Smooth muscle cell (in vitro differentiated cells): ENCODE measurements around the gene AP2M1. TPM values are rescaled to one million over a fixed set of nuclear protein-coding genes. Genes with fewer than 3 reads are reported as not detected.

ENCODE experiments used
- DNase-seq: peaks from one replicate; lab custom pipeline; 2025; ENCODE audit not compliant: unreplicated experiment; lab: John Stamatoyannopoulos, UW
- H2AFZ ChIP-seq: fragments of 200-600 bp; sonication (generic); 2 replicates; pipeline ENCODE4 v1.6.0; 2016; ENCODE audit warnings: antibody characterized with exemption, low read depth, mild to moderate bottlenecking
- H3F3A ChIP-seq: fragments of 200-600 bp; sonication (generic); 2 replicates; pipeline ENCODE4 v1.6.0; 2017; ENCODE audit warnings: antibody characterized with exemption, low read depth
- H3K27ac ChIP-seq: fragments of 200-600 bp; sonication (generic); 2 replicates; pipeline ENCODE4 v1.5.1; 2016; ENCODE audit warnings: low read depth, mild to moderate bottlenecking
- H3K27me3 ChIP-seq: fragments of 200-600 bp; sonication (generic); 2 replicates; pipeline ENCODE4 v1.6.1; 2016; ENCODE audit warnings: low read depth, mild to moderate bottlenecking
- H3K36me3 ChIP-seq: fragments of 200-600 bp; sonication (generic); 2 replicates; pipeline ENCODE4 v1.5.1; 2016; ENCODE audit warnings: low read depth
- H3K4me1 ChIP-seq: fragments of 200-600 bp; sonication (generic); 2 replicates; pipeline ENCODE4 v1.5.1; 2016; ENCODE audit warnings: low read depth
- H3K4me2 ChIP-seq: fragments of 200-600 bp; sonication (generic); 2 replicates; pipeline ENCODE4 v1.6.0; 2016; ENCODE audit warnings: mild to moderate bottlenecking
- H3K4me3 ChIP-seq: fragments of 200-600 bp; sonication (generic); 2 replicates; pipeline ENCODE4 v1.5.1; 2016; ENCODE audit warnings: mild to moderate bottlenecking
- H3K79me2 ChIP-seq: fragments of 200-600 bp; sonication (generic); 2 replicates; pipeline ENCODE4 v1.6.0; 2016; ENCODE audit warnings: low read depth, mild to moderate bottlenecking
- H3K9ac ChIP-seq: fragments of 200-600 bp; sonication (generic); 2 replicates; pipeline ENCODE4 v1.6.0; 2016; ENCODE audit warnings: low read depth
- H3K9me3 ChIP-seq: fragments of 200-600 bp; sonication (generic); replicated peaks from 2 replicates; pipeline ENCODE4 v1.5.1; 2016; ENCODE audit warnings: low read depth
- H4K20me1 ChIP-seq: fragments of 200-600 bp; sonication (generic); 2 replicates; pipeline ENCODE4 v1.6.0; 2016; ENCODE audit warnings: low read depth
- CTCF ChIP-seq: fragments of 200-600 bp; sonication (generic); IDR thresholded peaks from 2 replicates; pipeline ENCODE4 v1.5.1; 2017; ENCODE audit warnings: borderline replicate concordance, mild to moderate bottlenecking, antibody characterized with exemption; ENCODE audit not compliant: insufficient read depth, poor library complexity, severe bottlenecking
- WGBS: methylation state at CpG from one replicate; pipeline ENCODE4 v1.1.7; 2016; ENCODE audit warnings: low lambda C conversion rate; 5-methylcytosine and 5-hydroxymethylcytosine counted together
- polyA plus RNA-seq: library from polyadenylated mRNA; unstranded; fragments of >200 nt; fragmentation: Nextera tagmentation; extraction: Ambion mirVana; gene quantifications from 2 replicates; pipeline ENCODE4 v1.2.1, GENCODE V29; 2016
- total RNA-seq: library from RNA; depleted of rRNA; stranded (reverse); fragments of >200 nt; gene quantifications from 2 replicates; pipeline ENCODE4 v1.2.3, GENCODE V29; 2014

AP2M1 gene
- total and polyA plus RNA-seq, 2 experiments from 2014 or later: 444 to 784 TPM

- Histone ChIP-seq H4K20me1 (peaks cover 8% of the 10 kb centered on the region), H3F3A (peaks cover 7% of the 10 kb centered on the region), H3K4me2 (peak overlapping the region; percentile 86), H3K9me3 (no peaks in the 10 kb centered on the region), H2AFZ (peak overlapping the region; percentile 97), H3K27me3 (no peaks in the 10 kb centered on the region), H3K9ac (peak overlapping the region; percentile 82), H3K4me1 (peaks cover 11% of the 10 kb centered on the region), H3K4me3 (peak overlapping the region; percentile 81), H3K27ac (peak overlapping the region; percentile 21), H3K36me3 (no peaks in the 10 kb centered on the region), H3K79me2 (peaks cover 48% of the 10 kb centered on the region)
- DNase-seq: no peak
- no peak for TF ChIP-seq CTCF
- 6% methylated on average over 9 of the region's 9 CpGs for WGBS
Observed at GRCh38 chr3:184135911-184136260, 38.8 kb upstream of the AP2M1 start.

DNA sequence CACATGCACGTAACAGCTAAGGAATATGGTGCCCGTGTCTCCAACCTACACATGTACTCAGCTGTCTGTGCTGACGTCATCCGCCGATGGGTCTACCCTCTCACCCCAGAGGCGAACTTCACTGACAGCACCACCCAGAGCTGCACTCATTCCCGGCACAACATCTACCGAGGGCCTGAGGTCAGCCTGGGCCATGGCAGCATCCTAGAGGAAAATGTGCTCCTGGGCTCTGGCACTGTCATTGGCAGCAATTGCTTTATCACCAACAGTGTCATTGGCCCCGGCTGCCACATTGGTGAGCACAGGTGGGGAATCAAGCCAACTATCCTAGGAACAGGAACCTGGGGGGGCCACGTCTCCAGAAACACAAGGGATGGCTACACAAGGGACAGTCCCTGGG is 34.2 kb upstream of the AP2M1 start:
- WGBS: 100% methylated on average over 10 of the region's 10 CpGs
- Histone ChIP-seq H3K79me2 (peaks cover 48% of the 10 kb centered on the region), H3F3A (no peaks in the 10 kb centered on the region), H3K27me3 (no peaks in the 10 kb centered on the region), H2AFZ (no peak overlapping the region), H3K9me3 (no peaks in the 10 kb centered on the region), H3K4me3 (no peak overlapping the region), H3K9ac (no peak overlapping the region), H3K4me1 (peaks cover 11% of the 10 kb centered on the region), H4K20me1 (peaks cover 8% of the 10 kb centered on the region), H3K27ac (no peak overlapping the region), H3K4me2 (no peak overlapping the region), H3K36me3 (no peaks in the 10 kb centered on the region)
- DNase-seq: no peak
- no peak for TF ChIP-seq CTCF

DNA sequence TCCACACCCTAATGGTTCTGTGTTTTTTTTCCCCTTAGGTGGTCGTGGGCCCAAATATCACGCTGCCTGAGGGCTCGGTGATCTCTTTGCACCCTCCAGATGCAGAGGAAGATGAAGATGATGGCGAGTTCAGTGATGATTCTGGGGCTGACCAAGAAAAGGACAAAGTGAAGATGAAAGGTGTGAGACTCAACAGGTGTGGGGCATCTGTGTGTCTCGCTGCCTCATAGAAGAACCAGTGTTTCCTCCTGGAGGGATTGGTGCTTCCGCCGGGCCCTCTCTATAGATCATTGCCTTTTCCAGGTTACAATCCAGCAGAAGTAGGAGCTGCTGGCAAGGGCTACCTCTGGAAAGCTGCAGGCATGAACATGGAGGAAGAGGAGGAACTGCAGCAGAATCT is 32.5 kb upstream of the AP2M1 start:
- H4K20me1 ChIP-seq: no peaks in the 10 kb centered on the region
- no peaks in the 10 kb centered on the region for H3K36me3 ChIP-seq
- no peak overlapping the region for H3K27ac ChIP-seq
- 99% methylated on average over 7 of the region's 7 CpGs for WGBS
- no peaks in the 10 kb centered on the region for H3K9me3 ChIP-seq
- H3K4me1 ChIP-seq: no peaks in the 10 kb centered on the region
- no peak overlapping the region for H3K9ac ChIP-seq
- no peak for DNase-seq
- H3K4me3 ChIP-seq: no peak overlapping the region
- no peak overlapping the region for H3K4me2 ChIP-seq
- no peak for TF ChIP-seq CTCF
- no peaks in the 10 kb centered on the region for H3K27me3 ChIP-seq
- H3F3A ChIP-seq: no peaks in the 10 kb centered on the region
- no peak overlapping the region for H2AFZ ChIP-seq
- H3K79me2 ChIP-seq: peaks cover 31% of the 10 kb centered on the region

- no peak overlapping the region for H3K9ac ChIP-seq
- H3K4me3 ChIP-seq: no peak overlapping the region
- no peaks in the 10 kb centered on the region for H3K36me3 ChIP-seq
- no peaks in the 10 kb centered on the region for H3K27me3 ChIP-seq
- WGBS: 94% methylated on average over 3 of the region's 3 CpGs
- H2AFZ ChIP-seq: no peak overlapping the region
- no peaks in the 10 kb centered on the region for H3K4me1 ChIP-seq
- no peak for DNase-seq
- no peaks in the 10 kb centered on the region for H4K20me1 ChIP-seq
- H3K9me3 ChIP-seq: no peaks in the 10 kb centered on the region
- no peaks in the 10 kb centered on the region for H3F3A ChIP-seq
- no peak for TF ChIP-seq CTCF
- peaks cover 19% of the 10 kb centered on the region for H3K79me2 ChIP-seq
- no peak overlapping the region for H3K27ac ChIP-seq
- no peak overlapping the region for H3K4me2 ChIP-seq
Observed at GRCh38 chr3:184143327-184143726, 31.3 kb upstream of the AP2M1 start.
